GM18520 (cell line): ENCODE measurements around the gene NELL2.
"Not testable (repeated sequence)": the region's sequence is repeated elsewhere in the genome, so short reads cannot be mapped to it uniquely, and the experiment has no call there.

Source experiments
- ATAC-seq: cut with Tn5 transposase; IDR thresholded peaks from one replicate; pipeline ENCODE4 v1.9.1; 2021; ENCODE audit not compliant: unreplicated experiment

The NELL2 gene

GRCh38 chr12:44875954-44876543 lies at the start of gene NELL2:
NELL2 (minus strand) TSS chr12:44876315; CDS start chr12:44875869, 446 bp downstream.
- ATAC-seq = no peak

GRCh38 chr12:44921736-44922135 lies 45.6 kb upstream of the NELL2 start:
- no peak for ATAC-seq

DNA sequence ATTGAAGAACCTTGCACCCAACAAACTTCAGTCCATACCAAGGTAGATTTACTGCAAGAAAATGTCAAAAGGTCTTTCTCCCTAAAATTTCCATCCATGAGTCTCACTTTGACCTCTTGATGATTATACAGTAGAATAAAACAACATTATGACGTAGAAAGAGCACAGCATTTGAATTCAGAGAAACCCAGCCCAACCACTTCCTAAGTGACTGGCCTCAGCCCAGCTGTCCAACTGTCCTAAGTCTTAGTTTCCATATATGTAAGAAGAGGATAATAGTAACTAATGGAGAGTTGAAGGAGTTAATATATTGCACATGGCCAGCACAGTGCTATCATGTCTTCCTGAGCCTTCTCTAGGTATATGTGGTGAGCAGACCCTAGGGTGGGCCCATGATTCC lies 41.0 kb upstream of the NELL2 start:
- no peak for ATAC-seq

GRCh38 chr12:44915958-44916357 lies 39.8 kb upstream of the NELL2 start:
- no peak for ATAC-seq

DNA sequence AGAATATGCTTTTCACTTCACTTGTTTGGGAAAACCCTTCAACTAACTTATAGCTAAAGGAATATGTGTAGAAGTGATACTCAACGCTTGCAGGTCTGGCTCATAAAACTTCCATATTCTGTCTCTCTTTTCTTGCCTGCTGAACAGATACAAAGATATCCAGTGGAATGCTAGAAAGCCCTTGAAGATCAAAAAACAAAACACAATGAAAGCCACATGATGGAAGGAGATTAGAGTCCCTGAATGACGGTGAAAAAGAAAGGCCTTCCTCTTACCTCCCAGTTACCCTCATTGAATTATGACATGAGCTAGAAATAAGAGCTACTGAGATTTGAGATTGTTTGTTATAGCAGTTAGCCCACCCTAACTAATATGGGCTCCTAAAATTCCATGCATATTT lies 28.2 kb upstream of the NELL2 start:
- ATAC-seq = no peak

GRCh38 chr12:44898108-44898507 lies 22.0 kb upstream of the NELL2 start:
- not testable (repeated sequence) for ATAC-seq

GRCh38 chr12:44889926-44890325 lies 13.8 kb upstream of the NELL2 start:
- no peak for ATAC-seq

DNA sequence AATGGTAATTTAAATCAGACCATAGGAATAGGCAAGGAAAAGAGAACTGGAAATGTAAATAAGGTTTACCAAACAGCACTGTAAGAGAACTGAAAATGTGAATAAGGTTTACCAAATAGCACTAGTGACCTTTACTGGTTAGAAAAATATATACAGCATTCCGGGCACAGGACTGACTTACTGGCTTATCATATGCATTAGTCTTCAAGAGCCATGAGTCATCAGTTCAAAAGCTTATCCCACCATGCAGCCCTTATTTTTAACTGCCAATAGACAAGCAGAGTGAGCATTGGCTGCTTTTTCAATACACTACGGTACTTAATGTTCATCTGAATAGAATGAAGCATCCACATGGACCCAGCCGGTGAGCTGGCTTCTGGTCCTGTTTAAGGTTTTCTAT lies 13.0 kb upstream of the NELL2 start:
- ATAC-seq = no peak

- ATAC-seq = no peak
These were observed 9.8 kb upstream of the NELL2 start for GRCh38 chr12:44885902-44886301.

GRCh38 chr12:44881197-44881596 lies 5.1 kb upstream of the NELL2 start:
- no peak for ATAC-seq

GRCh38 chr12:44876544-44877410 lies 662 bp upstream of the NELL2 start:
- ATAC-seq = no peak

- no peak for ATAC-seq
These were observed 630 bp downstream of the NELL2 start for GRCh38 chr12:44875417-44875953.

DNA sequence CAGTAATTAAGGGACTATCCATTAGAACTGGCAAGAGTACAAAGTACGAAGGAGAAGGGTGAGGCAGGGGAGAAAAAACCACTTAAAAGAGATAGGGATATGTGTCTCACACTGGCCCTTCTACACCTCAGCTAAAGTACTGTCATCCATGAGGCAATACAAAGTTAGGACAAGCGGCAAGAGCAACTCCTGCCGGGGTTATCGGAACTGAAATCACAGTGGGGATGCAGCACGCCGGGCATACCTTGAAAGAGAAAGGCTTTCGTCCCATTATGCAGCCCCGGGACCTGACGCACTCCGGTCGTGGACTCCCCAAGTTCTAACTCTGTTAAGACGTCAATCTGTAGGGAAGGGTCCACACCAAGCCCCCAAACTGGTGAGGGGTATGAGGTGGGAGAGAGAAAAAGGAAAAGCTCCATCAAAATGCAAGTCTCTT lies 1.1 kb downstream of the NELL2 start:
- no peak for ATAC-seq

DNA sequence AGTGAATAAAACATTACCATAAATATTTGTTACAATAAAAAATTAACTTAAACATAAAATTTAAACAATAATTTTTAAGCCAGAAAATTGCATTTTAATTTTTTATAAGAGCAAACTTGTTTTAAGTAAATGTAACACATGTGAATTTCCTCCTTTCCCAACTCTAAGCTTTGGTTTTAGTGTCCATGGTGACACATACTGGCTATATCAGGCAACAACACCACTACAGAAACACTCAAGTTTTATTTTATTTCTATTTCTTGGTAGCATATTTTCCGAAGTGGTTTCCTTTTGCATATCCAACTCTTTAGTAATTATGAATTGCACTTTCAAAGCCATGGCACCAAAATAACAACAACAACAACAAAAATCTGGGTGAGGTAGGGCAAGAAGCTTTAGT lies 2.2 kb downstream of the NELL2 start:
- ATAC-seq = no peak

- ATAC-seq = no peak
These were observed 6.6 kb downstream of the NELL2 start for GRCh38 chr12:44869503-44869902.

DNA sequence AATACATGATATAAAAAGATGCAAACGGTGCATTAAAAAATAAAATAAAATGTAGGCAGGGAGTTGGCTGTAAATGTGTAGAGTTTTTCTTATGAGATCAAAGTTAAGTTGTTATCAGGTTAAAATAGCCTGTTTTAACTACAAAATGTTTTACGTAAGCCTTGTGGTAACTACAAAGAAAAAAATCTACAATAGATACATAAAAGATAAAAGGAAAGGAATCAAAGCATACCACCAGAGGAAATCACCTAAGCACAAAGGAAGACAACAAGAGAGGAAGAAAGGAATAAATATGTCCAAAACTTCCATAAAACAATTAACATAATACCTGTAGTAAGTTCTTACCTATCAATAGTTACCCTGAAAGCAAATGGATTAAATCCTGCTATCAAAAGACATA lies 12.2 kb downstream of the NELL2 start:
- no peak for ATAC-seq

GRCh38 chr12:44859998-44860689 lies 16.0 kb downstream of the NELL2 start:
- no peak for ATAC-seq

- ATAC-seq = no peak
These were observed 17.8 kb downstream of the NELL2 start for GRCh38 chr12:44858226-44858855.

GRCh38 chr12:44852483-44852882 lies 23.6 kb downstream of the NELL2 start:
- ATAC-seq = no peak

- no peak for ATAC-seq
These were observed 24.5 kb downstream of the NELL2 start for GRCh38 chr12:44851586-44851985.

DNA sequence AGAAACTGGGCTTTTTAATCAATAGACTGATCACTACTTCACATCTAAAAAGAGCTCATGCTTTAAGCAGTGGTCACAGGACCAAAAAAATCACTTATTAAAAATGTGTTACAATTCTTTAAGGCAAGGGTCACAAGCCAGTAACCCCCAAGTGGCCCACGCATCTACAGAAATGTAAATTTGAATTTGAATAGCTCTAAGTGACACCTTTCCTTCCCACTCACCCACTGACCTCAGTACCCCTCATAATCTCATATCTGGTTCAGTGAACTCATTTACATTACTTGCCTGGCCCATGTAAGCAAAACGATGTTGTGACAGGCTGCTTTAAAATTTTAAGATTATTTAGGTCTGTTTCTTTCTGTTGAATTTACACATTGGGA lies 27.4 kb downstream of the NELL2 start:
- ATAC-seq = peak; percentile 60
